ENCODE data around the gene PGA5.
"Not testable (repeated sequence)": the region's sequence is repeated elsewhere in the genome, so short reads cannot be mapped to it uniquely, and the experiment has no call there.

The PGA5 gene

GRCh38 chr11:61240875-61241274 is at the start of gene PGA5:
Gene PGA5 (plus strand): TSS chr11:61241175. CDS start chr11:61241227, 52 bp downstream.
- DNase-seq (ENCODE audit: low read depth) = not testable (repeated sequence)

DNA sequence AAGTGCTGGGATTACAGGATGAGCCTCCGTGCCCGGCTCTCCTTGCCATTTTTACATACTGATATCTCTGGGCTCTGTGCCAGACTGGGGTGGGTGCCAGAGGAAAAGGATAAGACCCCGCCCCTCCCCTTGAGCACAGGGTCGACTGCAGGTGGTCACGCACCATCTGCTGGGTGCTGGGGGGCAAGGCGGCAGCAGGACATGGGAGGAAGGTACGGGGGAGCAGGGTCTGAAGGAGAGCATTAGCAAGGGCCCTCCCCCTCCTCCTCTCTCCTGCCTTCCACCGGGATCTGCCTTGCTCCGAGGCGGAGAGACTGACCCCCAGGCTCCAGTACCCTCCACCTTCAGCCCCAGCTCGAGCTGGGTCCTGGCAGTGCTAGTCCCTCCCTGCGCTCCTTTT is 47.4 kb upstream of the PGA5 start:
- DNase-seq (ENCODE audit: low read depth) = no peak

DNA sequence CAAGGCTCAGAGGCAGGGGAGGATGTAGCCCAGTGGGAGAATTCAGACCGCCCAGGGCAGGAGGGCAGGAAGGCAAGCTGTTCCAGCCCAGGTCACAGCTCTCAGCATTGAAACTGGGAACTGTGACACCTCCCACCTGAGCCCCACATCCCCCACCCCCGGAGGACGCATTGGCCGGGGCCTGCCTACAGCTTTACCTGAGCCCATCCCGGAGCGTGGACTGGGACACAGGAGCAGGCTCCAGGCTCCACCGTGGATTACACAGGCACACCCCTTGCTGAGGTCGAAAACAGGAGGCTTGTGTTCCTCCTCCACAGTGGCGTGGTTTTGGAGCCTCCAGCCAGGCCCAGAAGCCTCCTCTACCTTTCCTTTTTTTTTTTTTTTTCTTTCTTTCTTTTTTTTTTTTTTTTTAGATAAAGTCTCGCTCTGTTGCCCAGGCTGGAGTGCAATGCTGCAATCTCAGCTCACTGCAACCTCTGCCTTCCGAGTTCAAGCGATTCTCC is 46.8 kb upstream of the PGA5 start:
- DNase-seq (ENCODE audit: low read depth) = no peak

DNA sequence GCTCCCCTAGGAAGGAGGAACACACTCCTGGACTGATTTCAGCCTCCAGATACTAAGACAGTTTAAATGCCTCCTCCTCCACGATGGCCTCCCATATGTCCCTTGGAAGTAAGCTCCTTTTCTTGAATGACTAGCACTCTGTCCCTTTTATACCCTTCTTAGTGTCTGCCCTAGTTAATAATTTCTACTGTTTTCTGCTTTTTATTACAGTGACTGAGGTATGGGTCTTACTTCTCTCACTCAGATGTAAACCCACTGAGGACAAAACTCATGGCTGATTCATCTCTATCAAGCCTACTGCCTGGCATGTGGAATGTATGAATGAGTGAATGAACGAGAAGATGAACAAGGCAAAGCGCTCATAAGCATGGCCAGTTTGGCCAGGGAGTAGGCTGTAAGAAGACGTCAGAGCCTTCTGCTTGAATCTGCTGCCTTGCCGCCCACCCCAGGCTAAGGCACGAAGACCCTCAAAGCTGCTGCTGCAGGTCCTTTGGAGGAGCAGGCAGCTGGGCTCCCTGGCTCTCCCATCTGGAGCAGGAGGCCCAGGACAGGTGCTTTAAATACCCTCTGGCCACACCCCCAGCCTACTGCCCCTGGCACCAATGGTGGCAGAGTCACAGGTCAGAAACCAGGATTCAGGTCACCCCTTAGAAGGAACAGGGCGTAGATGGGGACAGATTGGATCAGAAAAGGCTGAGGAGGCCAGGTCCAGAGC is 45.8 kb upstream of the PGA5 start:
- DNase-seq (ENCODE audit: low read depth) = no peak

DNA sequence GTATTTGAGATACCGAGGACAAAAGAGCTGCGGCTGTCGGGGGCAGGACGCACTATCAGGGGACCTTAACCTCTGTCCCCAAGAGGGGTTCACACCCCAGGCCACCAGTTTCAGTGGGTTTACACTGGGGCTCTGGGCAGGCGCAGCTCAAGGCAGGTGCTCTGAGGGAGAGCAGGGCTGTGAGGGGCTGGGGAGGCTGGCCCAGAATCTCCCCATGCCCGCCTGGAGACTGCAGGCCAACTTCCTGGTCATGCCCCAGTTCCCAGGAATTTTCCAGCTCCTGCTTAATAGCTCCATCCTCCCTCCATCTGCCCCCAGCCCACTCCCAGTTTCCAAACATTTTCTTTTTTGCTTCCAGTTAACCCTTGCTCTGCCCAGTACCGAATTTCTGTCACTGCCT is 45.3 kb upstream of the PGA5 start:
- no peak for DNase-seq (ENCODE audit: low read depth)

GRCh38 chr11:61198361-61198760 is 42.6 kb upstream of the PGA5 start:
- no peak for DNase-seq (ENCODE audit: low read depth)

DNA sequence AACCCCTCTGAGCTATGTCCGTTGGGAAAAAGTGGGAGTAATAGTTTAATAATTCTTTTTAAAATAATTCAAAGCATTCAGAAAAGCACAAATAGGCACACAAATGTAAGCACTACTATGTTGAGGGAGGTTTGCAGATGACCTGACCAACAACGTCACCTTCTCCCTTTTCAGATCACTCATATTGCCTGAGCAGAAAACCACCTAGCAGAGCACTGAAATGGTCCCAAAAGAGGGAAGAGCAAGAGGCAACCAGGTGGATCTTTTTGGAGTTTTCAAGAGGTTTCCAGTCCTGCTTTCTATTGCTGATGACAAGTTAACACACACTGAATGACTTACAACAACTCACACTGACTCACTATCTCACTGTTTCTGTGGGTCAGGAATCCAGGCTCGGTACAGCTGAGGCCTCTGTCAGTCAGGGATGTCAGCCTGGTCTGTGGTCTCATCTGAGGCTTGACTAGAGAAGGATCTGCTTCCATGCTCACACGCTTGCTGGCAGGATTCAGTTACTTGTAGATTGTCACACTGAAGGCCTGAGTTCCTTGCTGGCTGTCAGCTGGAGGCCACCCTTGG is 41.9 kb upstream of the PGA5 start:
- DNase-seq (ENCODE audit: low read depth) = no peak

- DNase-seq (ENCODE audit: low read depth) = no peak
These were observed 39.5 kb upstream of the PGA5 start for GRCh38 chr11:61201476-61201875.

- DNase-seq (ENCODE audit: low read depth) = not testable (repeated sequence)
These were observed 37.8 kb upstream of the PGA5 start, which contains the start of gene PGA3 for GRCh38 chr11:61202950-61203746. Gene PGA3 (plus strand): TSS chr11:61203515. CDS start chr11:61203565, 50 bp downstream.

DNA sequence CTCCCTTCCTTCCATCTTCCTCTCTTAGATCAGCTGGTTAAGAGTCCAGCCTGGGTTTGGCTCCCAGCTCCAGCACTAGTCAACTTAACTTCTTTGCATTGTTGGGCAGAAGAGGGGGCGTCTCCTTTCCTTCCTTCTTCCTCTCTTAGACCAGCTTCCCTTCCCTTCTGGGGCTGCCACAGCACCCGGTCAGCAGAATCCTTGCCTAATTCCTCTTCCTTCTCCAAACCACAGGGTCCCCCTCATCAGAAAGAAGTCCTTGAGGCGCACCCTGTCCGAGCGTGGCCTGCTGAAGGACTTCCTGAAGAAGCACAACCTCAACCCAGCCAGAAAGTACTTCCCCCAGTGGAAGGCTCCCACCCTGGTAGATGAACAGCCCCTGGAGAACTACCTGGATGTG is 37.1 kb upstream of the PGA5 start:
- DNase-seq (ENCODE audit: low read depth) = not testable (repeated sequence)

- not testable (repeated sequence) for DNase-seq (ENCODE audit: low read depth)
These were observed 36.4 kb upstream of the PGA5 start for GRCh38 chr11:61204502-61205059.

- not testable (repeated sequence) for DNase-seq (ENCODE audit: low read depth)
These were observed 33.2 kb upstream of the PGA5 start for GRCh38 chr11:61207636-61208310.

DNA sequence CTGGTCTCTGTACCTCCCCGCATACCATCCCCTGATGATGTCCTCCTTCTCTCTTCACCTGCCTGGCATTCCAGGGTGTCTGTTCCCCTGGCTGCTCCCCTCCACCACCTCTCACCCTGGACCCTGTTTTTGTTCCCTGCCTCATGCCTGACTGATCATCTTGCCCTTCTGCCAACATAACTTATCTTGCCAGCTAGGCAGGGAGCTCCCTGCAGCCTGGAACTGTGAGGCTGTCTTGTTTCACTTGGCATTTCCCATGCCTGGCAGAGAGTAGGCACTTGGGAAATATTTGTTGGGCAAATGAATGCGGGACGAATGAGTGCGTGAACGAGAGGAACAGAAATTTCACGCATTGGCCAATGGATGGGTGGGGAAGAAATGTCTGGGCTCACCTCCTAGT is 30.3 kb upstream of the PGA5 start:
- not testable (repeated sequence) for DNase-seq (ENCODE audit: low read depth)

DNA sequence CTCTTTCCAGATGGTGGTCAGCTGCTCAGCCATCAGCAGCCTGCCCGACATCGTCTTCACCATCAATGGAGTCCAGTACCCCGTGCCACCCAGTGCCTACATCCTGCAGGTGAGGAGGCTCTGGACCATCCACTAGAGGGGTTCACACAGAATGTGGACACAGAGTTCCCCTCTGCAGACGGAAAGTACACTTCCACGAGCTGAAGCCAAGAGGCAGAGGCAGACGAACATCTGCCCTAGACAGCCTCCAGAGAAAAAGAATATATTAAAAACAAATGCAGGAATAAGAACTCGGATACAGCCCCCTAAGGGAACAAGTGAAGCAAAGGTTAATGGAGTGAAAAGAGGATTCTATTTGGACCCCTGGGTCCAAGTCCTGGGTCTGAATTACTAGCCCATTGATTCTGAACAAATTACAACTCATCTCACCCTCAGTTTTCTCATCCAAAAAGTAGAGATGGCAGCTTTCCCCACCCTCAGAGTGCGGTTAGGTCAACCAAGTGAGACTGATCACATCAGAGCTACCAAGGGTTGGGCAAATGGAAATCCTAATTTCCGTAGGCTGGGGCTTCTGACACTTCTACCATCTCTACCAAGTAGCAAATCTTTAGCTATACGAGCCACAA is 29.5 kb upstream of the PGA5 start:
- not testable (repeated sequence) for DNase-seq (ENCODE audit: low read depth)

DNA sequence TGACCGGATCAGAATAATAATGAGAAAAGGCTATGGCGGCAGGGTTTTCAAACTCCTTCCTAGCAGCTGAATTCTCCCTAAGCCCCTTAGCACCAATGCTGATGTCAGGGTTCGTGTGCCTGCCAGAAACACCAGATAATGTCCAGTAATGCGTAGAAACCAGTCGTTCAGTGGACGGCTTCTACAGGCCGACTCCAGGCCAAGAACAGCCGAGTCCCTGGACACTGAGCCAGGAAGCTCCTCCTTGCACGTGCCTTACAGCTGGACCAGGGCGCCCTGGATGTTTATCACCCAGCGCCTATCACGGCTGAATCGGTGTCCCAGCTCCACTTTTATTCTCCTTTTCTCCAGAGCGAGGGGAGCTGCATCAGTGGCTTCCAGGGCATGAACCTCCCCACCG is 28.8 kb upstream of the PGA5 start:
- DNase-seq (ENCODE audit: low read depth) = not testable (repeated sequence)

- not testable (repeated sequence) for DNase-seq (ENCODE audit: low read depth)
These were observed 27.2 kb upstream of the PGA5 start for GRCh38 chr11:61213711-61214324.

DNA sequence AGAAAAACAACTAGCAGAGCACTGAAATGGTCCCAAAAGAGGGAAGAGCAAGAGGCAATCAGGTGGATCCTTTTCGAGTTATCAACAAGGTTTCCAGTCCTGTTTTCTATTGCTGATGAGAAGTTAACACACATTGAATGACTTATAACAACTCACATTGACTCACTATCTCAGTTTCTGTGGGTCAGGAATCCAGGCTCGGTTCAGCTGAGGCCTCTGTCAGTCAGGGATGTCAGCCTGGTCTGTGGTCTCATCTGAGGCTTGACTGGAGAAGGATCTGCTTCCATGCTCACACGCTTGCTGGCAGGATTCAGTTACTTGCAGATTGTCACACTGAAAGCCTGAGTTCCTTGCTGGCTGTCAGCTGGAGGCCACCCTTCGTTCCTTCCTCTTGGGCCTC is 22.7 kb upstream of the PGA5 start:
- DNase-seq (ENCODE audit: low read depth) = not testable (repeated sequence)

- not testable (repeated sequence) for DNase-seq (ENCODE audit: low read depth)
These were observed 22.0 kb upstream of the PGA5 start for GRCh38 chr11:61219016-61219415.

DNA sequence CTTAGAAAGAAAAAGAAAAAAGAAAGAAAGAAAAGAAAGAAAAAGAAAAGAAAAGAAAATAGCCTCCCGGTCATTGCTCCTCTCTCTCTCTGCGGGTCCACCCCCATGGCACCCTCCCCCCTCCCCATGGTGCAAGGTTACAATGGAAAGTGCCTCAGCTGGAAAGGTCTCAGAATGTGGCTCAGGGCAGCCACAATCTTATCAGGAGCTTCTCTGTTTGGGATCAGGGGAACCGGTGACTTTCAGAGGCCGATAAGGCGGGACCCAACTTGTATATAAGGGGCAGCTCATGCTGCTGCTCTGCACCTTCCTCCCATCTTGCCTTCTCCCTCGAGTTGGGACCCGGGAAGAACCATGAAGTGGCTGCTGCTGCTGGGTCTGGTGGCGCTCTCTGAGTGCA is 18.9 kb upstream of the PGA5 start, which contains the start of gene PGA4:
PGA4 (plus strand) TSS at position 301 of the 400 bp plus-strand sequence; CDS start at position 355, 54 bp downstream.
- DNase-seq (ENCODE audit: low read depth) = not testable (repeated sequence)

- not testable (repeated sequence) for DNase-seq (ENCODE audit: low read depth)
These were observed 18.3 kb upstream of the PGA5 start for GRCh38 chr11:61222692-61223091.
